ENCODE results near the gene CABCOCO1. TPM values are rescaled to one million over a fixed set of nuclear protein-coding genes. Genes with fewer than 3 reads are reported as not detected.
A peak's percentile ranks its signal among the peaks of the same experiment; 100 is the strongest.

The CABCOCO1 gene
- total and polyA plus RNA-seq, 9 of the 15 experiments (the other 6 are each of a cell fraction or from before 2014, with no cell fraction given), result 0.04 TPM; not detected in 8

DNA sequence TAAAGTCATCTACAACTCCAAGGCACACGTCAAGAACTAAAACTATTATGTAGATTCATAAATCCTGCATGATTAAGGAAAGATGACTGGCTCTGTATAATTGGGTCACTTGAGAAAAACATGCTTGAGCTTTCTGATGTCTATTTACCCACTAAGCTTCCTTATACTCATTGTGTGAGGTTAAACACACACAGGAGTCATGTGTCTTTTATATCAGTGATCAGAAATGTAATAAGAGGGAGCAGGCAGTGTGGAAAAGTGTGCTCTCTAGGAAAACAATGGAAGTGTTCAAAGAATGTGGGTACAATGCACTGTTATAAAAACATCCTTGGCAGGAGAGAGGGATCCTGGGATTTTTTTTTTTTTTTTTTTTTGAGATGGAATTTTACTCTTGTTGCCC, 130.2 kb downstream of the CABCOCO1 start:
- H3K9ac ChIP-seq (ENCODE audit: insufficient read depth in 1 of 2, low read depth in 2 of 2, low read length in 2 of 2), result no peak overlapping the region
- H2AFZ ChIP-seq (ENCODE audit: low read depth, low read length), result peak overlapping the region; percentile 14; the same call in 1 of the 2 replicates
- no peak overlapping the region for H3K4me3 ChIP-seq
- intact Hi-C loops (cut with micrococcal nuclease), result no loop called here
- H4K20me1 ChIP-seq (replicated peaks; ENCODE audit: control insufficient read depth, insufficient read depth, low read length), result no peaks in the 10 kb centered on the region
- no peak overlapping the region for H3K27ac ChIP-seq (ENCODE audit: extremely low read depth, low read depth, low read length)
- ChIA-PET POLR2A (interaction anchor here (1.0 kb wide), 1 partner anchor 45 kb away, joined by 3 read pairs; no protein-coding TSS in a partner anchor), CTCF (ENCODE audit: low intra/inter-chr PET ratio) (no interaction called here)
- no peaks in the 10 kb centered on the region for H3K9me1 ChIP-seq (ENCODE audit: control insufficient read depth, insufficient read depth, low read length)
- BruUV-seq (replicated peaks), result no TSS peak
- no peaks in the 10 kb centered on the region for H3K9me3 ChIP-seq (replicated peaks; ENCODE audit: control insufficient read depth, insufficient read depth, low read depth, low read length)
- in situ Hi-C loops (cut with MboI), result no loop called here
- no peak overlapping the region for H3K4me2 ChIP-seq (ENCODE audit: insufficient read depth, low read length)
- H3K79me2 ChIP-seq (ENCODE audit: control insufficient read depth, insufficient read depth, low read length), result no peaks in the 10 kb centered on the region
- 62% methylated on average over 1 of the region's 1 CpG for WGBS (ENCODE audit: insufficient coverage, low coverage, missing lambda C conversion rate)
- TF ChIP-seq ZNF324 (CRISPR knock-in tag; IDR thresholded peaks at IDR 0.05) (no peak), ETV1 (tag; conservative IDR thresholded peaks at IDR 0.05; ENCODE audit: low read depth) (no peak), ZNF592 (IDR thresholded peaks at IDR 0.05) (no peak), ZNF224 (CRISPR knock-in tag; IDR thresholded peaks at IDR 0.05) (no peak), ZBED1 (IDR thresholded peaks at IDR 0.05) (no peak), ZNF830 (CRISPR knock-in tag; IDR thresholded peaks at IDR 0.05) (no peak), ILK (tag; IDR thresholded peaks at IDR 0.05; ENCODE audit: borderline replicate concordance, low read depth) (no peak), ZNF274 (IDR thresholded peaks at IDR 0.05; ENCODE audit: borderline replicate concordance, low read depth, low read length) (no peak)
- peaks cover 0 to 23% of the 10 kb centered on the region in 2 experiments; a peak in 3 of 5 replicates for H3K4me1 ChIP-seq (replicated peaks in 1 of 2; ENCODE audit: control insufficient read depth in 2 of 2, insufficient read depth in 2 of 2, low read length in 2 of 2)
- no peaks in the 10 kb centered on the region for H3K36me3 ChIP-seq (ENCODE audit: control insufficient read depth, insufficient read depth, low read length)
- H3K27me3 ChIP-seq (ENCODE audit: control insufficient read depth in 2 of 2, insufficient read depth in 2 of 2, low read length in 2 of 2), result no peaks in the 10 kb centered on the region; a peak in 1 of 5 replicates
- no peak for ATAC-seq
- DNase-seq (ENCODE audit: extremely low read depth in 1 of 4, low spot score in 3 of 4), result no peak
- no peak for FAIRE-seq

Data from K562 (cell line).